CD14-positive monocyte (primary cell): Measurements from ENCODE around the gene ANKRD55. TPM values are rescaled to one million over a fixed set of nuclear protein-coding genes. Genes with fewer than 3 reads are reported as not detected.

Experiments used
- DNase-seq, 3 donors: peaks; one replicate each; pipeline ENCODE4 v3.0.0-alpha.2; 2011 to 2022
- H2AFZ ChIP-seq: 2 replicates; pipeline ENCODE4 v1.6.0; 2012; ENCODE audit warnings: mild to moderate bottlenecking, low read depth, low read length, inconsistent platforms; ENCODE audit not compliant: insufficient read depth, poor library complexity, severe bottlenecking
- H3K27ac ChIP-seq, 2 donors: 1 replicate in 1 of 2; 2 replicates in 1 of 2; pipeline ENCODE4 v1.5.1; 2012 to 2013; ENCODE audit warnings: low read length in 2 of 2, control low read depth in 1 of 2, inconsistent platforms in 1 of 2, low read depth in 1 of 2, mild to moderate bottlenecking in 1 of 2
- H3K27me3 ChIP-seq, 2 donors: one replicate each; pipeline versions ENCODE4 v1.6.0 to v1.6.1; 2011 to 2013; ENCODE audit warnings: low read length in 2 of 2; ENCODE audit not compliant: control insufficient read depth in 2 of 2, insufficient read depth in 2 of 2
- H3K36me3 ChIP-seq, 2 donors: replicated peaks in 1 of 2; 1 replicate in 1 of 2; 2 replicates in 1 of 2; pipeline versions ENCODE4 v1.5.1 to v1.6.1; 2012 to 2013; ENCODE audit warnings: low read length in 2 of 2, control low read depth in 1 of 2, inconsistent platforms in 1 of 2, mild to moderate bottlenecking in 1 of 2; ENCODE audit not compliant: insufficient read depth in 2 of 2, control insufficient read depth in 1 of 2
- H3K4me1 ChIP-seq, 2 donors: 1 replicate in 1 of 2; 2 replicates in 1 of 2; pipeline versions ENCODE4 v1.5.1 to v1.6.1; 2012 to 2013; ENCODE audit warnings: low read length in 2 of 2, control low read depth in 1 of 2, inconsistent platforms in 1 of 2, mild to moderate bottlenecking in 1 of 2, moderate library complexity in 1 of 2; ENCODE audit not compliant: insufficient read depth in 2 of 2, control insufficient read depth in 1 of 2
- H3K4me2 ChIP-seq: replicated peaks from 2 replicates; pipeline ENCODE3; 2012; ENCODE audit warnings: low read length, moderate library complexity, mild to moderate bottlenecking; ENCODE audit not compliant: poor library complexity, severe bottlenecking; ENCODE audit errors: extremely low read depth
- H3K4me3 ChIP-seq, 3 experiments: fragments of 200-600 bp in 1 of 3; sonication (generic) in 1 of 3; replicated peaks in 1 of 3; 1 replicate in 2 of 3; 2 replicates in 1 of 3; pipeline ENCODE4 v1.5.1; 2011 to 2013; ENCODE audit warnings: low read length in 3 of 3, mild to moderate bottlenecking in 3 of 3, control low read depth in 2 of 3, low read depth in 2 of 3, inconsistent platforms in 1 of 3, moderate library complexity in 1 of 3
- H3K79me2 ChIP-seq: 2 replicates; pipeline ENCODE4 v1.6.0; 2012; ENCODE audit warnings: mild to moderate bottlenecking, control low read depth, inconsistent platforms, low read length, moderate library complexity; ENCODE audit not compliant: insufficient read depth
- H3K9ac ChIP-seq: 2 replicates; pipeline ENCODE4 v1.6.0; 2017; ENCODE audit warnings: low read length, mild to moderate bottlenecking; ENCODE audit not compliant: insufficient read depth, poor library complexity, severe bottlenecking
- H3K9me3 ChIP-seq, 2 donors: replicated peaks in 1 of 2; 1 replicate in 1 of 2; 2 replicates in 1 of 2; pipeline versions ENCODE4 v1.5.1 to v1.6.1; 2012 to 2013; ENCODE audit warnings: low read length in 2 of 2, control low read depth in 1 of 2; ENCODE audit not compliant: control insufficient read depth in 1 of 2, insufficient read depth in 1 of 2
- H4K20me1 ChIP-seq: 2 replicates; pipeline ENCODE4 v1.6.0; 2012; ENCODE audit warnings: mild to moderate bottlenecking, low read length, control low read depth, moderate library complexity; ENCODE audit not compliant: insufficient read depth
- H3K27ac Mint-ChIP-seq, 7 donors: one replicate each; pipeline ENCODE4 v1.8.0; 2020; ENCODE audit warnings: mild to moderate bottlenecking in 7 of 7, mixed read lengths in 7 of 7, moderate library complexity in 6 of 7, inconsistent platforms in 2 of 7
- H3K27me3 Mint-ChIP-seq, 3 donors: one replicate each; pipeline ENCODE4 v1.8.0; 2021 to 2022; ENCODE audit warnings: low read depth in 3 of 3, mild to moderate bottlenecking in 3 of 3, mixed read lengths in 3 of 3, moderate library complexity in 3 of 3, inconsistent platforms in 1 of 3
- H3K36me3 Mint-ChIP-seq, 2 donors: one replicate each; pipeline ENCODE4 v1.8.0; 2020; ENCODE audit warnings: mixed read lengths in 2 of 2, inconsistent platforms in 1 of 2, mild to moderate bottlenecking in 1 of 2
- H3K4me1 Mint-ChIP-seq: one replicate; pipeline ENCODE4 v1.8.0; 2020; ENCODE audit warnings: mild to moderate bottlenecking, mixed read lengths
- H3K4me3 Mint-ChIP-seq, 2 donors: one replicate each; pipeline ENCODE4 v1.8.0; 2020; ENCODE audit warnings: mild to moderate bottlenecking in 2 of 2, mixed read lengths in 2 of 2, moderate library complexity in 1 of 2
- H3K9me3 Mint-ChIP-seq, 7 donors: one replicate each; pipeline ENCODE4 v1.8.0; 2020 to 2022; ENCODE audit warnings: mixed read lengths in 7 of 7, mild to moderate bottlenecking in 6 of 7, moderate library complexity in 6 of 7, inconsistent platforms in 2 of 7
- CTCF ChIP-seq: fragments of 200-600 bp; IDR thresholded peaks from one replicate; pipeline ENCODE4 v1.8.0; 2022; ENCODE audit warnings: antibody characterized with exemption, mild to moderate bottlenecking
- WGBS: methylation state at CpG from one replicate; pipeline ENCODE4 v1.1.5; 2013; ENCODE audit warnings: missing lambda C conversion rate; ENCODE audit not compliant: insufficient coverage; 5-methylcytosine and 5-hydroxymethylcytosine counted together
- intact Hi-C, 2 donors: fragments of 100-400 bp; cut with micrococcal nuclease; formaldehyde crosslinking; loops; one replicate each; pipeline versions ENCODE4 v1.15.0 to v1.15.1; 2023
- polyA plus RNA-seq, 3 donors: library from polyadenylated mRNA; depleted of rRNA in 1 of 3; unstranded in 2 of 3; stranded (reverse) in 1 of 3; fragments of 300-500 nt in 2 of 3; fragments of >200 nt in 1 of 3; fragmentation: Illumina TruSeq in 2 of 3; gene quantifications; 1 replicate in 2 of 3; 2 replicates in 1 of 3; pipeline ENCODE4 v1.2.3, GENCODE V29; 2012 to 2021

ANKRD55 gene
- polyA plus RNA-seq, 3 donors, result 0.20 to 0.55 (median 0.28) TPM

GRCh38 chr5:56070851-56071465, 162.2 kb downstream of the ANKRD55 start:
- no peak overlapping the region for H3K9ac ChIP-seq
- peaks cover 2 to 14% (median 5%) of the 10 kb centered on the region in 3 donors for H3K27me3 Mint-ChIP-seq
- peak overlapping the region; percentile 71 to 86 (median 84) for H3K27ac Mint-ChIP-seq
- TF ChIP-seq CTCF, result no peak
- peak overlapping the region in 2 of 3 experiments; percentile 17 to 54 for H3K4me3 ChIP-seq
- no peaks in the 10 kb centered on the region for H3K9me3 Mint-ChIP-seq
- H4K20me1 ChIP-seq, result no peaks in the 10 kb centered on the region
- intact Hi-C loops, result loop anchor here (5.0 to 10.0 kb wide), 3 partner anchors 74 to 114 kb away; no protein-coding TSS in a partner anchor
- peaks cover 57% of the 10 kb centered on the region for H3K4me1 Mint-ChIP-seq
- WGBS, result no CpG with 5 or more reads among the region's 2 CpGs
- H3K4me1 ChIP-seq, result peaks cover 27 to 46% of the 10 kb centered on the region in 2 donors
- H3K27me3 ChIP-seq, result no peaks in the 10 kb centered on the region
- H2AFZ ChIP-seq, result peak overlapping the region; percentile 84
- peak overlapping the region; percentile 68 to 74 for H3K27ac ChIP-seq
- H3K4me2 ChIP-seq, result peak overlapping the region; percentile 73
- H3K9me3 ChIP-seq, result no peaks in the 10 kb centered on the region
- H3K36me3 Mint-ChIP-seq, result no peaks in the 10 kb centered on the region
- no peaks in the 10 kb centered on the region for H3K36me3 ChIP-seq
- H3K4me3 Mint-ChIP-seq, result peak overlapping the region in 1 of 2 donors; percentile 66
- no peaks in the 10 kb centered on the region for H3K79me2 ChIP-seq
- DNase-seq, result peak; percentile 32 to 62 (median 43)

GRCh38 chr5:56069652-56070226, 163.4 kb downstream of the ANKRD55 start:
- H3K4me3 Mint-ChIP-seq, result no peak overlapping the region
- Histone ChIP-seq H3K4me2 (no peak overlapping the region), H3K27me3 (no peaks in the 10 kb centered on the region), H3K9me3 (no peaks in the 10 kb centered on the region), H3K4me3 (no peak overlapping the region), H3K9ac (no peak overlapping the region), H3K27ac (no peak overlapping the region), H3K36me3 (no peaks in the 10 kb centered on the region), H3K79me2 (no peaks in the 10 kb centered on the region), H2AFZ (no peak overlapping the region), H3K4me1 (peaks cover 27 to 46% of the 10 kb centered on the region in 2 donors), H4K20me1 (no peaks in the 10 kb centered on the region)
- WGBS, result 60% methylated on average over 1 of the region's 3 CpGs
- peak overlapping the region in 1 of 7 donors; percentile 46 for H3K27ac Mint-ChIP-seq
- no peak for DNase-seq
- peaks cover 56% of the 10 kb centered on the region for H3K4me1 Mint-ChIP-seq
- no peaks in the 10 kb centered on the region for H3K36me3 Mint-ChIP-seq
- intact Hi-C loops, result loop anchor here (5.0 to 10.0 kb wide), 3 partner anchors 72 to 115 kb away; no protein-coding TSS in a partner anchor
- no peak for TF ChIP-seq CTCF
- H3K9me3 Mint-ChIP-seq, result peaks cover 0 to 2% (median 0%) of the 10 kb centered on the region in 7 donors
- H3K27me3 Mint-ChIP-seq, result peaks cover 2 to 10% (median 5%) of the 10 kb centered on the region in 3 donors
